Body of pancreas (tissue), 4 donors: Measurements from ENCODE around the gene C16orf74. TPM values are rescaled to one million over a fixed set of nuclear protein-coding genes. Genes with fewer than 3 reads are reported as not detected.
A peak's percentile ranks its signal among the peaks of the same experiment; 100 is the strongest.

Source experiments
- ATAC-seq: fragments of 150-250 bp; one replicate; pipeline ENCODE4 v1.9.1; 2016
- DNase-seq, 4 donors: peaks; one replicate each; pipeline ENCODE4 v3.0.0-alpha.2; 2019
- H3K27ac ChIP-seq, 4 donors: fragments of 200-600 bp; sonication (generic); 1 replicate in 3 of 4; 2 replicates in 1 of 4; pipeline versions ENCODE4 v1.5.1 to v1.6.1; 2016 to 2019; ENCODE audit warnings: mild to moderate bottlenecking in 1 of 4, mixed read lengths in 1 of 4, moderate library complexity in 1 of 4
- H3K27me3 ChIP-seq, 2 donors: fragments of 200-600 bp; sonication (generic); one replicate each; pipeline ENCODE4 v1.6.0; 2016; ENCODE audit warnings: mild to moderate bottlenecking in 1 of 2
- H3K36me3 ChIP-seq, 2 donors: fragments of 200-600 bp; sonication (generic); replicated peaks in 1 of 2; 2 replicates each; pipeline ENCODE4 v1.5.1; 2016; ENCODE audit warnings: low read depth in 2 of 2; ENCODE audit not compliant: insufficient read depth in 1 of 2
- H3K4me1 ChIP-seq: fragments of 200-600 bp; sonication (generic); one replicate; pipeline ENCODE4 v1.6.0; 2016
- H3K4me3 ChIP-seq, 2 donors: fragments of 200-600 bp; sonication (generic); 1 replicate in 1 of 2; 2 replicates in 1 of 2; pipeline ENCODE4 v1.5.1; 2016 to 2019
- H3K9me3 ChIP-seq, 3 donors: fragments of 200-600 bp; sonication (generic); 1 replicate in 2 of 3; 2 replicates in 1 of 3; pipeline ENCODE4 v1.5.1; 2016
- CTCF ChIP-seq, 7 experiments: fragments of 450-650 bp in 4 of 7; fragments of 200-600 bp in 3 of 7; sonication (generic) in 3 of 7; IDR thresholded peaks; one replicate each; pipeline ENCODE4 v1.5.1; 2016 to 2019; ENCODE audit warnings: antibody characterized with exemption in 7 of 7
- POLR2A ChIP-seq, 3 donors: fragments of 450-650 bp; IDR thresholded peaks; one replicate each; pipeline ENCODE4 v1.6.1; 2016; ENCODE audit warnings: antibody characterized with exemption in 3 of 3, mild to moderate bottlenecking in 2 of 3
- WGBS, 2 donors: methylation state at CpG; one replicate each; pipeline ENCODE4 v1.1.5; 2017; 5-methylcytosine and 5-hydroxymethylcytosine counted together
- intact Hi-C: fragments of 100-400 bp; cut with DNase I; formaldehyde crosslinking; loops from one replicate; pipeline ENCODE4 v1.15.1; 2023
- total RNA-seq, 2 donors: library from RNA; depleted of rRNA; stranded (reverse); fragments of >200 nt; gene quantifications; one replicate each; pipeline ENCODE4 v1.1.0, GENCODE V29; 2016

Gene C16orf74
- total RNA-seq, 2 donors from 2014 or later = 1.0 to 5.9 TPM

DNA sequence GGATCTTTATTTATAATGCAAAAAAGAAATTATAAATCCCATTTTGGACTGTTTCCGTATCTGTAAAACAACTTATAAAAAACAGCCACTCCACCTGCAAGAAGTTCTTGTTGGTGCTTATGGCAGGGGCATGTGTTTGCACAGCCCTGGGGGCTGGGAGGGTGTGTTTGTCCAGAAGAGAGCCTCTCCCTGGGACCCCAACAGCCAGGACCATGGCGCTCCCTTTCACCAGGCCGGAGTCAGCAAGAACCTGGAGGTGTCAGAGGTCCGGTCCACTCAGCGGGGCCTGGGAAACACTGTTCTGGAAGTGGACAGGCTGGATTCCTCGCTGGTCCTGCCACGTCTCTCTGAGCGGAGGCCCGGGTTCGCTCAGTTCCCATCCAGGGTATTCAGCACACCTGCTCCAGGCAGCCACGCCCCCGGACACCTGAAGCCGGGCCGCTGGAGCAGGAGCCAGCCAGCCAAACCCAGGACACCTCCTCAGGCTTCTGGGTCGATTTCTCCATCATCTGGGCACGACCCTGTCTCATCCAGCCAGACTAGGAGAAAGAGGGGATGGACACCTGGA, 43.3 kb downstream of the C16orf74 start:
- ATAC-seq (no peak), DNase-seq (no peak)
- H3K27ac ChIP-seq = no peak overlapping the region
- H3K4me1 ChIP-seq = no peaks in the 10 kb centered on the region
- intact Hi-C loops = no loop called here
- TF ChIP-seq CTCF (IDR thresholded peaks at IDR 0.05) = no peak
- TF ChIP-seq POLR2A (IDR thresholded peaks at IDR 0.05) = no peak
- H3K4me3 ChIP-seq = no peak overlapping the region
- no peaks in the 10 kb centered on the region for H3K27me3 ChIP-seq
- WGBS, 2 donors = 80 to 83% methylated on average over 8 to 13 of the region's 16 CpGs
- H3K9me3 ChIP-seq = peaks cover 0 to 5% (median 0%) of the 10 kb centered on the region in 3 donors
- H3K36me3 ChIP-seq = no peaks in the 10 kb centered on the region

DNA sequence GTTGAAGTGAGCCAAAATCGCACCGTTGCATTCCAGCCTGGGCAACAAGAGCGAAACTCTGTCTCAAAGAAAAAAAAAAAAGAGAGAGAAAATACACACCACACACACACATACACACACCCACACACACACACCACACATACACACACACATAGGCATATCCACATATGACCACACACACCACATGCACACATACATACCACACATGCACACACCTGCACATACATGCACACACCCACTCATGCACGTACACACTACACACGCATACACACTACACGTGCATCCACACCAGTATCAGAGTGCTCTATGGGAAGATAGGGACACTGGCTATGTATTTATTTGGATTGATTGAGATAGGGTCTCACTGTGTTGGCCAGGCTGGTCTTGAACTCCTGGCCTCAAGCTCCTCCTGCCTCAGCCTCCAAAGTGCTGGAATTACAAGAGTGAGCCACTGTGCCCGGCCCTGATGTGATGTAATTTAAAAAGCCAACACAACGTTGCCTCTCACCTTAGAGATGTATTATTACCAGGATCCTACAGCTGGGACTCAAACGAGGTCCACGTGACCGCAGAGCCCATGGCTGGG, 44.4 kb downstream of the C16orf74 start:
- ATAC-seq (no peak), DNase-seq (no peak)
- no peaks in the 10 kb centered on the region for H3K27me3 ChIP-seq
- no peak overlapping the region for H3K4me3 ChIP-seq
- no peak for TF ChIP-seq CTCF (IDR thresholded peaks at IDR 0.05)
- no peak for TF ChIP-seq POLR2A (IDR thresholded peaks at IDR 0.05)
- H3K4me1 ChIP-seq = no peaks in the 10 kb centered on the region
- intact Hi-C loops = no loop called here
- H3K27ac ChIP-seq = no peak overlapping the region
- 87 to 90% methylated on average over 11 of the region's 11 CpGs for WGBS, 2 donors
- no peaks in the 10 kb centered on the region for H3K9me3 ChIP-seq
- H3K36me3 ChIP-seq = no peaks in the 10 kb centered on the region

GRCh38 chr16:85704900-85705846, 45.7 kb downstream of the C16orf74 start:
- Histone ChIP-seq H3K36me3 (no peaks in the 10 kb centered on the region), H3K9me3 (no peaks in the 10 kb centered on the region), H3K27ac (no peak overlapping the region), H3K4me1 (no peaks in the 10 kb centered on the region), H3K4me3 (no peak overlapping the region), H3K27me3 (no peaks in the 10 kb centered on the region)
- intact Hi-C loops = no loop called here
- 81 to 82% methylated on average over 15 to 20 of the region's 20 CpGs for WGBS, 2 donors
- no peak for TF ChIP-seq POLR2A (IDR thresholded peaks at IDR 0.05)
- TF ChIP-seq CTCF (IDR thresholded peaks at IDR 0.05) = peak in 4 of 7 experiments; percentile 19 to 40 (median 22)
- ATAC-seq (peak; percentile 33), DNase-seq (no peak)

GRCh38 chr16:85704011-85704410, 46.9 kb downstream of the C16orf74 start:
- WGBS, 2 donors = 89 to 93% methylated on average over 11 of the region's 11 CpGs
- H3K36me3 ChIP-seq = no peaks in the 10 kb centered on the region
- no peaks in the 10 kb centered on the region for H3K4me1 ChIP-seq
- no peak overlapping the region for H3K27ac ChIP-seq
- ATAC-seq (no peak), DNase-seq (no peak)
- intact Hi-C loops = no loop called here
- H3K9me3 ChIP-seq = no peaks in the 10 kb centered on the region
- no peaks in the 10 kb centered on the region for H3K27me3 ChIP-seq
- H3K4me3 ChIP-seq = no peak overlapping the region
- TF ChIP-seq POLR2A (IDR thresholded peaks at IDR 0.05) (no peak), CTCF (IDR thresholded peaks at IDR 0.05) (no peak)
